Retinal pigment epithelial cell (primary cell): ENCODE results near the gene MED12L.

Experiments used
- DNase-seq: peaks from one replicate; pipeline ENCODE4 v3.0.0-alpha.2; 2010; ENCODE audit warnings: low read depth
- H3K4me3 ChIP-seq: 2 replicates; pipeline ENCODE4 v1.5.1; 2011; ENCODE audit warnings: mild to moderate bottlenecking, low read length, control low read depth, moderate library complexity
- TF ChIP-seq, protein P1 (sequence below): conservative IDR thresholded peaks from 2 replicates; pipeline ENCODE4 v1.5.1; 2011; ENCODE audit warnings: low read depth, low read length, control low read depth, inconsistent platforms

MED12L gene

DNA sequence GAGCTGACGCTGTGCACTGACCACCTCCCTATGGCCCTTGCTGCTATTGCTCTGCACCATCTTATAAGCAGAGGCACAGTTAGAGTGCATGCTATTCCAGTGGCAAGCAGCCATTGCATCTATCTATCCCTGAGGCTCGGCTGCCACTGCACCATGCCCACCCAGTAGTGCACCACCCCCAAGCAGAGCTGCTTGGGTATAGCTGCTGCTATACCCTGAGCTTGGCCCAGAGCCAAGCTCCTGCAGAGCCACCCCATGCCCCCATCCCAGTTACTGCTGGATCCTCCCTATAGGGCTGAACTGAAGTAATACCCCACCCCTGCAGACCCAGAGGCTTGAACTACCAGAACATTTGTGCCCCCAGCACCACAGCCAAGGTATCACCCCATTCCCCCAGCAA lies 395.0 kb downstream of the MED12L start:
- TF ChIP-seq, protein P1, sequence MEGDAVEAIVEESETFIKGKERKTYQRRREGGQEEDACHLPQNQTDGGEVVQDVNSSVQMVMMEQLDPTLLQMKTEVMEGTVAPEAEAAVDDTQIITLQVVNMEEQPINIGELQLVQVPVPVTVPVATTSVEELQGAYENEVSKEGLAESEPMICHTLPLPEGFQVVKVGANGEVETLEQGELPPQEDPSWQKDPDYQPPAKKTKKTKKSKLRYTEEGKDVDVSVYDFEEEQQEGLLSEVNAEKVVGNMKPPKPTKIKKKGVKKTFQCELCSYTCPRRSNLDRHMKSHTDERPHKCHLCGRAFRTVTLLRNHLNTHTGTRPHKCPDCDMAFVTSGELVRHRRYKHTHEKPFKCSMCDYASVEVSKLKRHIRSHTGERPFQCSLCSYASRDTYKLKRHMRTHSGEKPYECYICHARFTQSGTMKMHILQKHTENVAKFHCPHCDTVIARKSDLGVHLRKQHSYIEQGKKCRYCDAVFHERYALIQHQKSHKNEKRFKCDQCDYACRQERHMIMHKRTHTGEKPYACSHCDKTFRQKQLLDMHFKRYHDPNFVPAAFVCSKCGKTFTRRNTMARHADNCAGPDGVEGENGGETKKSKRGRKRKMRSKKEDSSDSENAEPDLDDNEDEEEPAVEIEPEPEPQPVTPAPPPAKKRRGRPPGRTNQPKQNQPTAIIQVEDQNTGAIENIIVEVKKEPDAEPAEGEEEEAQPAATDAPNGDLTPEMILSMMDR = no peak
- H3K4me3 ChIP-seq = no peak overlapping the region
- no peak for DNase-seq

DNA sequence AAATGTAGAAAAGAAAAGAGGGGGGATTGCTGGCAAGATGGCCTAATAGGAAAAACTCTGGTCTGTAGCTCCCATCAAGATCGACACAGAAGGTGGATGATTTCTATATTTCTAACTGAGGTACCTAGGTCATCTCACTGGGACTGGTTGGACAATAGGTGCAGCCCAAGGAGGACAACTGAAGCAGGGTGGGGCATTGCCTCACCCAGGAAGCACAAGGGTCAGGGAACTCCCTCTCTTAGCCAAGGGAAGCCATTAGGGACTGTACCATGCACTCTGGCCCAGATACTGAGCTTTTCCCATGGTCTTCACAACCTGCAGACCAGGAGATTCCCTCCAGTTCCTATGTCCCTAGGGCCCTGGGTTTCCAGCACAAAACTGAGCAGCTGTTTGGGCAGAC lies 398.0 kb downstream of the MED12L start:
- no peak for DNase-seq
- TF ChIP-seq, protein P1 = no peak
- H3K4me3 ChIP-seq = no peak overlapping the region

DNA sequence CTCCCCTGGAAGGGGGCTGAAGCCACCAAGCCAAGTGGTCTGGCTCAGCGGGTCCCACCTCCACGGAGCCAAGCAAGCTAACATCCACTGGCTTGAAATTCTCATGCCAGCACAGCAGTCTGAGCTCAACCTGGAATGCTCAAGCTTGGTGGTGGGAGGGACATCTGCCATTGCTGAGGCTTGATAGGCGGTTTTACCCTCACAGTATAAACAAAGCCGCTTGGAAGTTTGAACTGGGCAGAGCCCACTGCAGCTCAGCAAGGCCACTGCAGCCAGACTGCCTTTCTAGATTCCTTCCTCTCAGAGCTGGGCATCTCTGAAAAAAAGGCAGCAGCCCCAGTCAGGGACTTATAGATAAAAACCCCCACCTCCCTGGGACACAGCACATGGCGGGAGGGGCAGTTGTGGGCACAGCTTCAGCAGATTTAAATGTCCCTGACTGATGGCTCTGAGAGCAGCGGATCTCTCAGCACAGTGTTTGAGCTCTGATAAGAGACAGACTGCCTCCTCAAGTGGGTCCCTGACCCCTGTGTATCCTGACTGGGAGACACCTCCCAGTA lies 398.6 kb downstream of the MED12L start:
- no peak overlapping the region for H3K4me3 ChIP-seq
- DNase-seq = no peak
- TF ChIP-seq, protein P1 = no peak
